ENCODE data around the gene NR2C1.
"Not testable (repeated sequence)": the region's sequence is repeated elsewhere in the genome, so short reads cannot be mapped to it uniquely, and the experiment has no call there.

Gene NR2C1

DNA sequence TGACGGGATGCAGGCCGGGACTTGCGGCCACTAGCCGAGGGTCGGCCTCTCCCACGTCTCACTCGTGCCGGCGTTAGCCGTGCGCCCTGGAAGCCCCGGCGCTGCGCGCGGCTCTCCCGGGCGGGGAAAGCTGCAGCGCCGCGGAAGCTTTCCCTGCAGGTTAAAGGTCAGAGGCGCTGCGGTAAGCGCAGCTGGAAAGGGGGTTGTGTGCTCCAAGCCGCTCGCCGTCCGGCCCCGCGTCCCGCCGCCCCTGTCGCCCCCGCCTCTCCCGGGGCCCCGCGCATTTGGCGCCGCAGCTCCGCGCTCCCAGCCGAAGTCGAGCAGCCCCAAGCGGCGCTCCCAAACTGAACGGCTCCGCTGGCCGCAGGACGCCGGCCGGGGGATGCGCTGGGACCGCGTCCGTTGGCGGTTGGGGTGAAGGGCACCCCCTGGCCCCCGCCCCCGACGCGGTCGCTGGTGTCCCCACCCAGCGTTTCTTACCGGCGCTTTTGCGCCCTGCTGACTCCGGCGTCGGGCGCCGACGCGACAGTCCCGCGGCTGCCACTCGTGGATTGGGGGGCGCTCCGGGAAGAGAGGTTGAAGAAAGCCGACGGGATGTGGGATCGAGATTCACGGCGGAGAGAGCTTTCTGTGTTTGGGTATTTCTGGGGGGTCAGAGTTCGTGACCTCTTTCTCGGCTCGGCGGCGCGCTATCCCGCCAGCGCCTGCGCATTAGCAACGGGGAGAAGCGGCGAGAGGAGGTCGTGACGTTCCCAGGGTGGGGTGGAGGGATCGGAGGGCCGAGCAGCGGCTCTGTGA is at the start of gene NR2C1:
NR2C1 (minus strand) TSS at position 719 of the 798 bp plus-strand sequence. CDS start 6,234 bp downstream, outside the sequence.
- H3K27me3 Mint-ChIP-seq (ENCODE audit: low read depth), result peaks cover 3% of the 10 kb centered on the region
- no peaks in the 10 kb centered on the region for H3K9me3 Mint-ChIP-seq
- H3K4me1 Mint-ChIP-seq (ENCODE audit: low read depth), result peaks cover 5% of the 10 kb centered on the region
- DNase-seq (ENCODE audit: low spot score), result peak; percentile 91
- H3K36me3 Mint-ChIP-seq (ENCODE audit: low read depth), result peaks cover 6% of the 10 kb centered on the region
- peak within 1 kb of the TSS; percentile 85 for H3K27ac Mint-ChIP-seq
- H3K4me3 Mint-ChIP-seq, result peak within 1 kb of the TSS; percentile 88

DNA sequence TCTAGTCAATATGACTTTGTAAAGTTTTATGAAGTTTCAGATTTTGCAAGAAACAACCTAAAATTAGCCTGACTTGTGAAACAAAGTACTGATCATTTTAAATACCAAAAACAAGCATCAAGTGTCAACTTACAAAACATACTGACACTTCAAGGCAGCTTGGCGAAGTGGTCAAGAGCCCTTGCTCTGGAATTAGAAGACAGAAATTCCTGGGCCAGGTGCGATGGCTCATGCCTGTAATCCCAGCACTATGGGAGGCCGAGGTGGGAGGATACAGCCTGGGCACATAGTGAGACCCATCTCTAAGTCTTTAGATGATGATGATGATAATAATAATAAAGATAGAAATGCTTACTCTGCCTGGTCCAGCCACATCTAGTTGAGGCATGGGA is 45.4 kb upstream of the NR2C1 start:
- H3K4me1 Mint-ChIP-seq (ENCODE audit: low read depth), result peaks cover 3% of the 10 kb centered on the region
- DNase-seq (ENCODE audit: low spot score), result no peak
- H3K36me3 Mint-ChIP-seq (ENCODE audit: low read depth), result no peaks in the 10 kb centered on the region
- no peak overlapping the region for H3K27ac Mint-ChIP-seq
- no peaks in the 10 kb centered on the region for H3K27me3 Mint-ChIP-seq (ENCODE audit: low read depth)
- no peaks in the 10 kb centered on the region for H3K9me3 Mint-ChIP-seq
- no peak overlapping the region for H3K4me3 Mint-ChIP-seq

DNA sequence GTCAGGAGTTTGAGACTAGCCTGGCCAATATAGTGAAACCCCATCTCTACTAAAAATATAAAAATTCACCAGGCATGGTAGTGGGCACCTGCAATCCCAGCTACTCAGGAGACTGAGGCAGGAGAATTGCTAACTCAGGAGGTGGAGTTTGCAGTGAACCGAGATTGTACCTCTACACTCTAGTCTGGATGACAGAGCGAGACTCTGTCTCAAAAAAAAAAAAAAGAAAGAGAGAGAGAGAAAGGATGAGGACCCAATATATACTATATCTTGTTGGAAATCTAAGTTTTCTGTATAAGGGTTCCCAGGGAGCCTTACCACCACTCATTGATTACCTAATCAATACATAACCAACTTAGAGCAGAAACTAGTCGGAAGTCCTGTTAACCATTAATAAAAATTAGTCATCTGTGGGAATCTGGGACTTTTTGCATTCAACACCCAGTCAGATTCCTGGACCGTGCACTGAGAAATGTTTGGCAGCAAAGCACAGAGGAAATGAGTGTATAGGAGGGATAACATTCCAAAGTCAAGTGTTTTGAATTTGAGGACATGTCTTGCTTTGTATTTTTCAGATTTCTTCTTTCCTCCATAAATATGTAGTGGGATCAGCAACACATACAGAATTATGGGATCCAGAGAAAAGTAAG is 44.8 kb upstream of the NR2C1 start:
- peaks cover 3% of the 10 kb centered on the region for H3K4me1 Mint-ChIP-seq (ENCODE audit: low read depth)
- no peaks in the 10 kb centered on the region for H3K27me3 Mint-ChIP-seq (ENCODE audit: low read depth)
- no peaks in the 10 kb centered on the region for H3K9me3 Mint-ChIP-seq
- no peak overlapping the region for H3K27ac Mint-ChIP-seq
- no peak for DNase-seq (ENCODE audit: low spot score)
- no peaks in the 10 kb centered on the region for H3K36me3 Mint-ChIP-seq (ENCODE audit: low read depth)
- no peak overlapping the region for H3K4me3 Mint-ChIP-seq

DNA sequence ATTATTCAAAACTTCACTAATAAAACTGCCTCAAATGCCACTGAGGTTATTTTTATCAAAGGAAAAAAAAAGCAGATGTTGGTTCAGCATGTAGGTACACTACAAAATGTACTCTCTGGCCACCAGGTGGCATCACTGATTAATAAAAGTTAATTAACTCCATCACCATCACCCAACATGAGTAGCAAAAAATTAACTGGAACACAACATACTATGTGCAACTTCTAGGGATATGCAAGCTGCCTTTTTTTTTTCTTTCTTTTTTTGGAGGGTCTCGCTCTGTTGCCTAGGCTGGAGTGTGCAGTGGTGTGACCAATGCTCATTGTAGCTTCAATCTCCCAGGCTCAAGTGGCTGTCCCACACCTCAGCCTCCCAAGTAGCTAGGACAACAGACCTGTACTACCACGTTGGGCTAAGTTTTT is 43.8 kb upstream of the NR2C1 start:
- Mint-ChIP-seq H3K9me3 (no peaks in the 10 kb centered on the region), H3K4me1 (ENCODE audit: low read depth) (peaks cover 3% of the 10 kb centered on the region), H3K27ac (no peak overlapping the region), H3K27me3 (ENCODE audit: low read depth) (no peaks in the 10 kb centered on the region), H3K36me3 (ENCODE audit: low read depth) (no peaks in the 10 kb centered on the region), H3K4me3 (no peak overlapping the region)
- peak; percentile 12 for DNase-seq (ENCODE audit: low spot score)

DNA sequence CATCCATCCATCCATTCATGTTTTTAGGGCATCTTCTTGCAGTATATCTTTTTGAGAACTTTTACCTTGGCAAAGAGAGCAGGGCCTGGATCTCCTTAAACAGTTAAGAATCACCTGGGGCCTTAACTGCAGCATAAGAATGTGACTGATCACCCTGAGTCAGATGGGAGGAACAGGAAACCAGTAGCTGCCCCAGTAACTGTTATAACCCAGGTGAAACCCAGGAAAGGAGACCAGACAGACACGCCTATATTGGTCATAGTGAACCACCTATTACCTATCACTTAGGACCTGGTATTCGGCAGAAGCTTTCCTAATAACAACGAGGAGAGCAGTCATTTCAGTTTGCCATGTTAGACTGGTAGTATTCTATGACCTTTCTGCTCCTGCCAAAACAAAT is 43.4 kb upstream of the NR2C1 start:
- Mint-ChIP-seq H3K27ac (no peak overlapping the region), H3K9me3 (no peaks in the 10 kb centered on the region), H3K36me3 (ENCODE audit: low read depth) (no peaks in the 10 kb centered on the region), H3K27me3 (ENCODE audit: low read depth) (no peaks in the 10 kb centered on the region), H3K4me1 (ENCODE audit: low read depth) (peaks cover 3% of the 10 kb centered on the region), H3K4me3 (no peak overlapping the region)
- DNase-seq (ENCODE audit: low spot score), result no peak

DNA sequence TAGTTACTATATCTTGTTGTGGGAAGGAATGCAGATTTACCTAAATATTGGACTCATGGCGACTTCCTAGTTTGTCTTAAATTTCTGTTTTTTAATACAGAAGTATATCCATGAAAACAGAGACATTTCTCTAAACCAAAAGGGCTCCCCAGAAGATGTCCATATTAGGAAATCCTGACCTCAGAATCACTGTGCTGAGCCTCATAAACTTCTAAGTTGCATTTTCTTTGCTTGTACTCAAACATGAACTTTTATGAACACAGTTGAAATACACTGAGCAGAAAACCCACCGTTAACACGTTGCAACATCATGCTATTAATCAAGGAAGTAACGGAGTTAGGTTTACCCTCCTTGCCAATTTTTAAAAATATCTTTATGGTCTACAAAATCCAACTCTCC is 42.9 kb upstream of the NR2C1 start:
- Mint-ChIP-seq H3K27ac (no peak overlapping the region), H3K4me1 (ENCODE audit: low read depth) (peaks cover 6% of the 10 kb centered on the region), H3K4me3 (no peak overlapping the region), H3K27me3 (ENCODE audit: low read depth) (no peaks in the 10 kb centered on the region), H3K36me3 (ENCODE audit: low read depth) (no peaks in the 10 kb centered on the region), H3K9me3 (no peaks in the 10 kb centered on the region)
- DNase-seq (ENCODE audit: low spot score), result no peak

DNA sequence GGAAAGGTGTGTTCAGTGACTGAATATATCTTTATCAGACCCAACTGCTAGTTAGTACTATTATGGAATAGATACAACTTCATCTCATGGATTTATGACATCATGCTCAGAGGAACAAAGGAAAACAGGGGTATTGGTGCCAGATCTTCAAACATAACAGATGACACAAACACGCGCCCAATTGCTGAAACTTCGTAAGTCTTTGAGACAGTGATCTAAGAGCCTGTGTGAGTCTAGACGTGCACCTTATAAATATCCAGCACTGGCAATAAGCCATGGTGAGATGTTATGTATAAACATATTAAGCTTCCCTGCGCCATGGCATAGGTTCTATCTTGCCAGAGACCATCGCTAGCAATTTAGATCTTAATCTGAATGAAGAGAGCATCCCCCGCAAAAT is 42.2 kb upstream of the NR2C1 start:
- no peaks in the 10 kb centered on the region for H3K36me3 Mint-ChIP-seq (ENCODE audit: low read depth)
- peaks cover 7% of the 10 kb centered on the region for H3K4me1 Mint-ChIP-seq (ENCODE audit: low read depth)
- H3K9me3 Mint-ChIP-seq, result no peaks in the 10 kb centered on the region
- no peak overlapping the region for H3K27ac Mint-ChIP-seq
- DNase-seq (ENCODE audit: low spot score), result no peak
- H3K27me3 Mint-ChIP-seq (ENCODE audit: low read depth), result no peaks in the 10 kb centered on the region
- no peak overlapping the region for H3K4me3 Mint-ChIP-seq

DNA sequence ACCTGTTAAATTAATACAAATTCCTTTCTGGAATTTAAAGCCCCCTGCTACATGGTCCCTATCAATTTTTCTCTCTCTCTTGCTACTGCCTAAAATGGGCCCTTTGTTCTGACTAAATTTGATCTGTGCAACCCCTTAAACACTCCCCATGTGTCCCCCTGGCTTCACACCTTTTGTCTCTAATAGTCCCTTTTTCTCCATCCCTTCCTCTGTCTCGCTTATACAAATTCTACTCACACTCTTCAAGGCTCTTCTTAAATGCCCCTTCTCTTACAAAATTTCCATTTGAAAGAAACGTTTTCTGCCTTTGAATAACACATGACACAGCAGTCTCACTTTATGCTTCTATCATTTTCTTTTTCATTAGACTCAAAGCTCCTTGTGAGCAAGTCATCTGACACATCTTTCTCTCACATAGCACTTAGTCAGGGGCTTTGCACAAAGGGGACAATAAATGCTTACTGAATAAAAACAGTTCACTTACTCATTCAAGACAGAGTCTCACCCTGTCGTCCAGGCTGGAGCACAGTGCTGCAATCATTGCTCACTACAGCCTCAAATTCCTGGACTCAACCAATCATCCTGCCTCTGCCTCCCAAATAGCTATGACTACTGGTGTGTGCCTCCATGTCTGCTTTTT is 41.5 kb upstream of the NR2C1 start:
- Mint-ChIP-seq H3K36me3 (ENCODE audit: low read depth) (no peaks in the 10 kb centered on the region), H3K27ac (no peak overlapping the region), H3K4me1 (ENCODE audit: low read depth) (peaks cover 7% of the 10 kb centered on the region), H3K27me3 (ENCODE audit: low read depth) (no peaks in the 10 kb centered on the region), H3K9me3 (no peaks in the 10 kb centered on the region), H3K4me3 (no peak overlapping the region)
- DNase-seq (ENCODE audit: low spot score), result no peak

DNA sequence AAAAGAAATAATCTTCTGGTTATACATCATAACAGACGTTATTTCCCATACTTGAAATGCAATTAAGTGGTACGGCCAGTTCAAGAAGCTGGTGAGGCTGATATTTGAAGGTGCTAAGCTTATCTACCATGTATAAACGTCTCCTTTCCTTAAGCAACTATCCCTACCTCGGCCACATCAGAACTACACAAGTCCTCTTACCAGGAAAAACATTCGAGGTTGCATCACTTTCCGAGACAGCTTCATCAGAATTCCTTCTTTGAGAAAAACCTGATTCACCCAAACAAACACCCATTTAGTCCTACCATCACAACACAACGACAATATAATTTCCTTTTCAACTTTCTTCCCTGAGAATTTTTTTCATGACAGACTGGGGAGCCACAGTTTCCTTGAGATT is 33.9 kb upstream of the NR2C1 start:
- DNase-seq (ENCODE audit: low spot score), result no peak
- H3K4me3 Mint-ChIP-seq, result no peak overlapping the region
- peaks cover 14% of the 10 kb centered on the region for H3K4me1 Mint-ChIP-seq (ENCODE audit: low read depth)
- no peaks in the 10 kb centered on the region for H3K36me3 Mint-ChIP-seq (ENCODE audit: low read depth)
- H3K9me3 Mint-ChIP-seq, result no peaks in the 10 kb centered on the region
- no peak overlapping the region for H3K27ac Mint-ChIP-seq
- H3K27me3 Mint-ChIP-seq (ENCODE audit: low read depth), result no peaks in the 10 kb centered on the region

DNA sequence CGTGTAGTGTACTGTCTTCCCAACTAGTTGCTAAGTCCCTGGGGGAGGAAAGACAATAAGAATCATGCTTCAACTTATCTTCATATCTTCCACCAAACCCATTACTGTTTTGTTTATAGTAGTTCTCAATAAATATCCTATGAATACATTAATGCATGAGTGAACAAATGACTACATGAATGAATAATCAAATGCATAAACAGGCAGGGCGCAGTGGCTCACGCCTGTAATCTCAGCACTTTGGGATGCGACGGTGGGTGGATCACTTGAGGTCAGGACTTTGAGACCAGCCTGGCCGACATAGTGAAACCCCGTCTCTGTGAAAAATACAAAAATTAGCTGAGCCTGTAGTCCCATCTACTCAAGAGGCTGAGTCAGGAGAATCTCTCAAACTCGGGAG is 32.1 kb upstream of the NR2C1 start:
- no peak for DNase-seq (ENCODE audit: low spot score)
- Mint-ChIP-seq H3K27me3 (ENCODE audit: low read depth) (no peaks in the 10 kb centered on the region), H3K9me3 (no peaks in the 10 kb centered on the region), H3K27ac (no peak overlapping the region), H3K4me1 (ENCODE audit: low read depth) (peaks cover 9% of the 10 kb centered on the region), H3K4me3 (no peak overlapping the region), H3K36me3 (ENCODE audit: low read depth) (no peaks in the 10 kb centered on the region)

DNA sequence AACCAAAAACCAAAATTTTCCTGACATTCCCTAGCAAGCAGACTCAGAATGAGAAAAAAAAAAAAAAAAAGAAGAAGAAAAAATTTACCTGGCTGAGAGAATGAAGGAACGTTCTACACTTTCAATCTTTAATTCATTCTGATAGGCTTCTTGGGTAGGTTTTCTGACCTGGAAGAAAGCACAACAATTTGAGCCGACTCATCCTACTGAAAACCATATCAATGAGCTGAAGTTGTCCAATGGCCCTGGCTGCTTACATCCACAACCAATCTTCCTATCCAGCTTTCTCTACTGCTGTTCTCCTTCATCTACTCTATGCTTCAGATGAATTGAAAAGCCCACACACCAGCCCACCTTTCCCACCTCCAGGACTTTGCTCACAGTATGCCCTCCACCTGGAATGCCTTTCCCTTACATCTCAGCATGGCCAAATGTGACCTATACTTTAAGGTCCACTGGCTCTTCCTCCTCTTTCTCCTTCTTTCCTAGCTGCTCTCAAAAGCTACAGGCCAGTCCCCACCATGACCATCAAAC is 31.6 kb upstream of the NR2C1 start:
- H3K36me3 Mint-ChIP-seq (ENCODE audit: low read depth), result no peaks in the 10 kb centered on the region

DNA sequence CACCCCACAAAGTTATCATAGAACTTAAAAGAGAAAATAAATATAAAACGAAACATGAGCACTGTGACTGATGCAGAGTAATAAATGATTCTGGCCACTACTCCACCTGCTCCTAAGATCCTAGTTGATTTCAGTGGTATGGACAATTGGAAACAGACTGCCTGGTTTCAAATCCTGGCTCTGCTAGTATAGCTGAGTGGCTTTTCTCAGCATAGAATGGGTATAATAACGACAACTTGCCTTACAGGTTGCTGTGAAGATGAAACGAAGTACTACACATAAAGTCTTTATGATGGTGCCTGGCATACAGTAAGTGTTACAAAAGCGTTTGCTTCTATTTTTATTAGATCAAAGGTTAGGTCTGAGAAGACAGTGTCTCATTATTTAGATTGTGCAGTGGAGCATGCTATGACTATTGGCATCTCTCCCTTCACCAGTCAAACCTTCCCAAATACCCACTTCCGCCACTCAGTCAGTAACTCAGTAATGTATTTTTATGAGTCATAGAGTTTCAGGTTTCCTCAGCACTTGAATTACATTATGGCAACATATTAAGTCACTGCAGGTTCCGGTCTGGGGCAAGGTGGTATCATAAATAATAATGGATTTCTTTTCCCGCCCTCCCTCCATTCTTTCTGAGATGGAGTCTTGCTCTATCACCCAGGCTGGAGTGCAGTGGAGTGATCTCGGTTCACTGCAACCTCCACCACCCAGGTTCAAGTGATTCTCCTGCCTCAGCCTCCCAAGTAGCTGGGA is 29.7 kb upstream of the NR2C1 start:
- H3K27ac Mint-ChIP-seq, result peak overlapping the region; percentile 32
- H3K9me3 Mint-ChIP-seq, result no peaks in the 10 kb centered on the region
- H3K27me3 Mint-ChIP-seq (ENCODE audit: low read depth), result peaks cover 7% of the 10 kb centered on the region
- H3K4me3 Mint-ChIP-seq, result peak overlapping the region; percentile 3
- no peaks in the 10 kb centered on the region for H3K36me3 Mint-ChIP-seq (ENCODE audit: low read depth)
- DNase-seq (ENCODE audit: low spot score), result peak; percentile 62
- H3K4me1 Mint-ChIP-seq (ENCODE audit: low read depth), result peaks cover 9% of the 10 kb centered on the region

More for the DNA sequence above, 31.6 kb upstream of the NR2C1 start:
- no peak overlapping the region for H3K4me3 Mint-ChIP-seq
- no peak overlapping the region for H3K27ac Mint-ChIP-seq
- H3K27me3 Mint-ChIP-seq (ENCODE audit: low read depth), result peaks cover 3% of the 10 kb centered on the region
- no peaks in the 10 kb centered on the region for H3K9me3 Mint-ChIP-seq
- peaks cover 9% of the 10 kb centered on the region for H3K4me1 Mint-ChIP-seq (ENCODE audit: low read depth)
- no peak for DNase-seq (ENCODE audit: low spot score)

DNA sequence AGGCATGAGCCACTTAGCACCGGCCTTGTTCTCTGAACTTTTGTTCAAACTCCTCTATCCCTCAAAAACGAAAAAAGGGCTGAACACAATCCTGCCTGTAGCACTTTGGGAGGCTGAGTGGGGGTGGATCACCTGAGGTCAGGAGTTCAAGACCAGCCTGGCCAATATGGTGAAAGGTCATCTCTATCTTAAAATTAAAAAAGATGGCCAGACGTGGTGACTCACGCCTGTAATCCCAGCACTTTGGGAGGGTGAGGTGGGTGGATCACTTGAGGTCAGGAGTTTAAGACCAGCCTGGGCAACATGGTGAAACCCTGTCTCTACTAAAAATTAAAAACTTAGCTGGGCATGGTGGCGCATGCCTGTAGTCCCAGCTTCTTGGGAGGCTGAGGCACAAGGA is 28.5 kb upstream of the NR2C1 start:
- not testable (repeated sequence) for H3K36me3 Mint-ChIP-seq (ENCODE audit: low read depth); DNase-seq (ENCODE audit: low spot score); H3K4me3 Mint-ChIP-seq; H3K27me3 Mint-ChIP-seq (ENCODE audit: low read depth); H3K27ac Mint-ChIP-seq; H3K9me3 Mint-ChIP-seq; H3K4me1 Mint-ChIP-seq (ENCODE audit: low read depth)

Measured in T-helper 2 cell treated with Interferon-gamma antibody and Interleukin-4, amounts not matched to agents 5 μg/mL and 100 μg/mL, for 36 hours (primary cell).